Activated naive CD4-positive, alpha-beta T cell treated with anti-CD3 and anti-CD28 coated beads for 36 hours (primary cell): ENCODE data around the gene PPP2R3B. TPM values are rescaled to one million over a fixed set of nuclear protein-coding genes. Genes with fewer than 3 reads are reported as not detected.

ENCODE experiments used
- CTCF ChIA-PET: fragments of 350-600 bp; sonication (Branson Sonifier 250); formaldehyde crosslinking; loops from one replicate; lab custom pipeline; 2021; ENCODE audit warnings: antibody characterized with exemption; lab: Charles Lee
- DNase-seq: peaks from one replicate; pipeline ENCODE4 v3.0.0-alpha.2; 2020
- H3K27ac Mint-ChIP-seq: one replicate; pipeline ENCODE4 v1.8.0; 2021; ENCODE audit warnings: mild to moderate bottlenecking, mixed read lengths
- H3K27me3 Mint-ChIP-seq: one replicate; pipeline ENCODE4 v1.8.0; 2021; ENCODE audit warnings: low read depth, mixed read lengths
- H3K36me3 Mint-ChIP-seq: one replicate; pipeline ENCODE4 v1.8.0; 2021; ENCODE audit warnings: low read depth, mixed read lengths
- H3K4me1 Mint-ChIP-seq: one replicate; pipeline ENCODE4 v1.8.0; 2021; ENCODE audit warnings: low read depth, mixed read lengths
- H3K4me3 Mint-ChIP-seq: one replicate; pipeline ENCODE4 v1.8.0; 2021; ENCODE audit warnings: mild to moderate bottlenecking, moderate library complexity, mixed read lengths
- H3K9me3 Mint-ChIP-seq: one replicate; pipeline ENCODE4 v1.8.0; 2021; ENCODE audit warnings: mixed read lengths
- intact Hi-C: fragments of 100-400 bp; cut with micrococcal nuclease; formaldehyde crosslinking; loops from one replicate; pipeline ENCODE4 v1.15.1; 2023
- total RNA-seq, 2 experiments: library from RNA; stranded (reverse); gene quantifications; one replicate each; pipeline ENCODE4 v1.2.3, GENCODE V29; 2021

PPP2R3B gene
- total RNA-seq, 2 experiments from 2014 or later = 33.8 to 37.2 TPM

GRCh38 chrX:373641-374471 is 12.9 kb downstream of the PPP2R3B start:
- peaks cover 3% of the 10 kb centered on the region for H3K36me3 Mint-ChIP-seq
- H3K9me3 Mint-ChIP-seq = no peaks in the 10 kb centered on the region
- intact Hi-C loops = no loop called here
- DNase-seq = peak; percentile 39
- no peak overlapping the region for H3K27ac Mint-ChIP-seq
- peak overlapping the region; percentile 79 for H3K4me3 Mint-ChIP-seq
- peaks cover 41% of the 10 kb centered on the region for H3K27me3 Mint-ChIP-seq
- H3K4me1 Mint-ChIP-seq = peaks cover 41% of the 10 kb centered on the region
- CTCF ChIA-PET = no interaction called here

- peaks cover 35% of the 10 kb centered on the region for H3K4me1 Mint-ChIP-seq
- H3K9me3 Mint-ChIP-seq = no peaks in the 10 kb centered on the region
- CTCF ChIA-PET = no interaction called here
- DNase-seq = no peak
- peaks cover 3% of the 10 kb centered on the region for H3K36me3 Mint-ChIP-seq
- no peak overlapping the region for H3K27ac Mint-ChIP-seq
- intact Hi-C loops = no loop called here
- peak overlapping the region; percentile 72 for H3K4me3 Mint-ChIP-seq
- H3K27me3 Mint-ChIP-seq = peaks cover 41% of the 10 kb centered on the region
Measured at GRCh38 chrX:372856-373640, 13.7 kb downstream of the PPP2R3B start.

GRCh38 chrX:371907-372306 is 14.8 kb downstream of the PPP2R3B start:
- H3K9me3 Mint-ChIP-seq = no peaks in the 10 kb centered on the region
- intact Hi-C loops = no loop called here
- H3K4me3 Mint-ChIP-seq = peak overlapping the region; percentile 58
- H3K4me1 Mint-ChIP-seq = peaks cover 33% of the 10 kb centered on the region
- peaks cover 3% of the 10 kb centered on the region for H3K36me3 Mint-ChIP-seq
- CTCF ChIA-PET = no interaction called here
- peaks cover 41% of the 10 kb centered on the region for H3K27me3 Mint-ChIP-seq
- DNase-seq = no peak
- no peak overlapping the region for H3K27ac Mint-ChIP-seq

DNA sequence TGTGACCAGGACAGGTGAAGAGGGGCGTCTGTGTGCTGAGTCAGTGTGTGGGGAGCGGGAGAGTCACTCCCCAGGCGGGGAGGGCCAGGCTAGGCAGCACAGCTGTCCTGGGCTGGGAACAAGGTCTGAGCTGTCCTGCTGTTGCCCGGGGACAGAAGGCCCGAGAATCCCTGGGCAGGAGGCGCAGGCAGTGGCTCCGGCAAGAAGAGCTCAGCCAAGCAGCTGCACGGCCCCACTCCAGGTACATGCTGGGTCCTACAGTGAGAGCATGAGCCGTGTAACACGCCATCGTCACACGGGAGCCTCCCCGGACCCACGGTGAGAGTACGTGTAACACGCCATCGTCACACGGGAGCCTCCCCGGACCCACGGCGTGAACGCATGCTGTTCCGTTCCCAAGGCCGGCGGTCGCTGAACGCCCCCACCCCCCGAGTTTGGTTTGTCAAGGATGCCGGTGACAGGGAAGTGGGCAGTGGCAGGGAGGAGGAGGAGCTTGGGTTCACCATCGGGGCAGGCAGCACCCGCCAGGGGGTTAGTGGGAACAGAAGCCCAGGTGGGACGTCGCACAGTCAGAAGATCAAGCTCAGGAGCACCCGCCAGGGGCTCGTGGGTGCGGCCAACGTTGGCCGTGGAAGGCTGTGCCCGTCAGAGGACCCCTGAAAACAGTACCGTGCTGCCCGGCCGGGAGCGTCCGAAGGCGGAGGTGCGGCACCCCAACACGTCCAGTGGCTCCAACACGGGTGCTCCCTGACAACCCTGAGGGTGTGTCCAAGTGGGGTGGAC is 15.6 kb downstream of the PPP2R3B start:
- no peak overlapping the region for H3K4me3 Mint-ChIP-seq
- intact Hi-C loops = no loop called here
- H3K9me3 Mint-ChIP-seq = no peaks in the 10 kb centered on the region
- H3K4me1 Mint-ChIP-seq = peaks cover 33% of the 10 kb centered on the region
- H3K27ac Mint-ChIP-seq = no peak overlapping the region
- peaks cover 41% of the 10 kb centered on the region for H3K27me3 Mint-ChIP-seq
- CTCF ChIA-PET = no interaction called here
- H3K36me3 Mint-ChIP-seq = peaks cover 3% of the 10 kb centered on the region
- no peak for DNase-seq

GRCh38 chrX:370244-370962 is 16.3 kb downstream of the PPP2R3B start:
- Mint-ChIP-seq H3K27me3 (peaks cover 37% of the 10 kb centered on the region), H3K9me3 (no peaks in the 10 kb centered on the region), H3K27ac (no peak overlapping the region), H3K4me1 (peaks cover 33% of the 10 kb centered on the region), H3K36me3 (peaks cover 3% of the 10 kb centered on the region), H3K4me3 (no peak overlapping the region)
- no peak for DNase-seq
- intact Hi-C loops = no loop called here
- CTCF ChIA-PET = no interaction called here

DNA sequence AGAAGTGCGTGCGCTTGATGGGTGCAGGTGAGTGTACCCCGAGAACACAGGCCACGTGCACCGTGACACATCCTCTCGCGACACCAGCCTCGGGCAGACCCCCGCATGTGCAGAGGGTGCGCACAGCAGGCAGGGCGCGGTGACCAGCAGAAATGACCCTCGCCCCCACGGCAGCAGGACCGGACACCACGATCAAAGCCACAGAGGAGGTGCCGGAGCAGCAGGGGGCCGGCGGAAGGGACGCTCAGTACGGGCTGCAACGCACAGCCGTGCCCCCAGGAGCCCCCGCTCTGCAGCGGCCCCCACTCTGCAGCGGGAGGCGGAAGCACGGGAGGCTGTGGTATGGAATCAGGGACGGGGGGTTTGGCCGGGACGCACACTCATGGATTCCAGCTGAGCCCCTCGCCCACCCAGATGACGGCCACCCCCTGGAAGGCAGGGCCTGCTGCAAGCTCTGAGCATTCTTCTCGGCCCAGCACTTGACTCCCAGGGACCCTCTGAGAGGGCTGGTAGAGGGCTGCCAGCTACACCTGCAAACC is 17.1 kb downstream of the PPP2R3B start:
- H3K36me3 Mint-ChIP-seq = peaks cover 3% of the 10 kb centered on the region
- H3K4me3 Mint-ChIP-seq = no peak overlapping the region
- no peak for DNase-seq
- H3K9me3 Mint-ChIP-seq = no peaks in the 10 kb centered on the region
- H3K4me1 Mint-ChIP-seq = peaks cover 28% of the 10 kb centered on the region
- intact Hi-C loops = no loop called here
- H3K27ac Mint-ChIP-seq = no peak overlapping the region
- CTCF ChIA-PET = no interaction called here
- H3K27me3 Mint-ChIP-seq = peaks cover 29% of the 10 kb centered on the region

DNA sequence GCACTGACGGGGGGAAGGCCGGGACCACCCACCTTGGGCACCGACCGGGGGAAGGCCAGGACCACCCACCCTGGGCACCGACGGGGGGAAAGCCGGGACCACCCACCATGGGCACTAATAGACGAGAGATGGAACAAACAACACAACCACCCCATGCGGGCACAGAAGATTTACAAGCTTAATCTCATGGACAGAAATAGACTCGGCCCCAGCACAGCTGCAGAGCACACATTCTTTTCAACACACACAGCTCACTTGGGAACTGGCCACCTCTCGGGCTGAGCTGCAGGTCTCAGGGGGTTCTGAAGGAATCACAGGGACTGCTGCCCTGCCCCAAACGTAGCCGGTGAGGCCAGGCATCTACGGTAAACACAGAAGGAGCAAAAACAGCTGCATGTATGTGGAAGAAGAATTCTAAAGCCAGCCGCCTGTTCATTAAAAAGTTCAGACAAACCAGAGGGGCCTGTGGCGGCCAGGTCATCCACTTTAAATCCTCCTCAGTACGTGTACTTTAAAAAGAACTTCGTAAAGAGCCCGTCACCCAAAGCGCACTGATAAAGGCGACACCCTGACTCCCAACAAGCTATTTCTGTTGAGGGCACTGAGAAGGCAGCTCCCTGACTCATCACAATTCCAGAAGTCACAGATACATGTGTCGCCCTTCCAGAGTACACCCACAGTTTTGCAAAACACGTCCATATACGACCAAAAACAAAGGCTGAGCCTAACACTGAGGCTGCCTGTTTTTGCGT is 17.7 kb downstream of the PPP2R3B start:
- H3K36me3 Mint-ChIP-seq = peaks cover 3% of the 10 kb centered on the region
- intact Hi-C loops = no loop called here
- no peaks in the 10 kb centered on the region for H3K9me3 Mint-ChIP-seq
- H3K4me1 Mint-ChIP-seq = peaks cover 23% of the 10 kb centered on the region
- peaks cover 23% of the 10 kb centered on the region for H3K27me3 Mint-ChIP-seq
- no peak for DNase-seq
- H3K27ac Mint-ChIP-seq = no peak overlapping the region
- CTCF ChIA-PET = no interaction called here
- no peak overlapping the region for H3K4me3 Mint-ChIP-seq

- intact Hi-C loops = no loop called here
Measured at GRCh38 chrX:367866-368265, 18.8 kb downstream of the PPP2R3B start.

GRCh38 chrX:367349-367748 is 19.4 kb downstream of the PPP2R3B start:
- intact Hi-C loops = no loop called here
- CTCF ChIA-PET = no interaction called here
- Mint-ChIP-seq H3K4me3 (no peak overlapping the region), H3K9me3 (peaks cover under 1% of the 10 kb centered on the region), H3K4me1 (peaks cover 18% of the 10 kb centered on the region), H3K36me3 (peaks cover 15% of the 10 kb centered on the region), H3K27me3 (peaks cover 17% of the 10 kb centered on the region), H3K27ac (no peak overlapping the region)
- DNase-seq = no peak

More at GRCh38 chrX:367866-368265, 18.8 kb downstream of the PPP2R3B start:
- no peak overlapping the region for H3K4me3 Mint-ChIP-seq
- H3K4me1 Mint-ChIP-seq = peaks cover 21% of the 10 kb centered on the region
- peaks cover 11% of the 10 kb centered on the region for H3K36me3 Mint-ChIP-seq
- no peak overlapping the region for H3K27ac Mint-ChIP-seq
- no peak for DNase-seq
- CTCF ChIA-PET = no interaction called here
- no peaks in the 10 kb centered on the region for H3K9me3 Mint-ChIP-seq
- H3K27me3 Mint-ChIP-seq = peaks cover 20% of the 10 kb centered on the region

DNA sequence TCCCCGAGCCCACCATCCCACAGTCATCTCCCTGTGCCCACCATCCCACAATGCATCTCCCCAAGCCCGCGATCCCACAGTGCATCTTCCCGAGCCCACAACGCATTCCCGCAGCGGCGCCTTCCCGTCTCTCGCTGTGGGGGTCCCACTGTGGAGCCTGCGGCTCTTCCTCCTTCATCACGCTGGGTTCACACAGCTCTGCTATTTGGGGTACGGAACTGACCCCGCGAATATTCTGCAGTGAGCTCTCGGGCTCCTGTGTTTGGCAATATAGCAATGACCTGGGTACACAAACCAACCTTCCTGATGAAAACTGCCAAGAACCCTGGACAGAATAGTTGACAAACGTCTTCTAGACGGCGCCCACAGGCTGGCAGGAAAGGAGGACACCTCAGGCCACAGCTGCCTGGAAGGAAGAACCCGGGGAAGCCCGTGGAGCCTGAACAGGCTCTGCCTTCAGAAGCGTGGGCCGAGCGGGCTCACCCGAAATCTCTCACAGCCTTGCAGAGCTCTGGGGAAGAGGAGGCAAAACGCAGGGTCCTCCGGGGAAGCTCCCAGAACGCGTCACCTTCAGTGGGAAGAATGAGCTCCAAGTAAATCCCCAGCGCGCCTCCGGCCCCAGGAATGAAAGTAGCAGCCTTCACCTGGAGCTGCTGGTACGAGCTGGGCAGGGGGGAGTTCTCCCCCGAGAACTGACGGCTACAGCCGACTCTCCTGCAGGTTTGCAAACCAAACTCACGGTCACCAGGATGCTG is 22.9 kb downstream of the PPP2R3B start:
- H3K27me3 Mint-ChIP-seq = no peaks in the 10 kb centered on the region
- peaks cover 44% of the 10 kb centered on the region for H3K36me3 Mint-ChIP-seq
- no peak for DNase-seq
- intact Hi-C loops = no loop called here
- no peak overlapping the region for H3K4me3 Mint-ChIP-seq
- peaks cover under 1% of the 10 kb centered on the region for H3K4me1 Mint-ChIP-seq
- CTCF ChIA-PET = no interaction called here
- no peak overlapping the region for H3K27ac Mint-ChIP-seq
- peaks cover 22% of the 10 kb centered on the region for H3K9me3 Mint-ChIP-seq
